ENCODE results near the gene ARL5C. TPM values are rescaled to one million over a fixed set of nuclear protein-coding genes. Genes with fewer than 3 reads are reported as not detected.
"Not testable (repeated sequence)": the region's sequence is repeated elsewhere in the genome, so short reads cannot be mapped to it uniquely, and the experiment has no call there.

Gene ARL5C
- total RNA-seq, 2 experiments from 2014 or later, result 0.16 to 0.65 TPM

- no peak for TF ChIP-seq EZH2phosphoT487 (IDR thresholded peaks at IDR 0.05; ENCODE audit: borderline replicate concordance, low read depth, low read length)
- TF ChIP-seq, protein P1, sequence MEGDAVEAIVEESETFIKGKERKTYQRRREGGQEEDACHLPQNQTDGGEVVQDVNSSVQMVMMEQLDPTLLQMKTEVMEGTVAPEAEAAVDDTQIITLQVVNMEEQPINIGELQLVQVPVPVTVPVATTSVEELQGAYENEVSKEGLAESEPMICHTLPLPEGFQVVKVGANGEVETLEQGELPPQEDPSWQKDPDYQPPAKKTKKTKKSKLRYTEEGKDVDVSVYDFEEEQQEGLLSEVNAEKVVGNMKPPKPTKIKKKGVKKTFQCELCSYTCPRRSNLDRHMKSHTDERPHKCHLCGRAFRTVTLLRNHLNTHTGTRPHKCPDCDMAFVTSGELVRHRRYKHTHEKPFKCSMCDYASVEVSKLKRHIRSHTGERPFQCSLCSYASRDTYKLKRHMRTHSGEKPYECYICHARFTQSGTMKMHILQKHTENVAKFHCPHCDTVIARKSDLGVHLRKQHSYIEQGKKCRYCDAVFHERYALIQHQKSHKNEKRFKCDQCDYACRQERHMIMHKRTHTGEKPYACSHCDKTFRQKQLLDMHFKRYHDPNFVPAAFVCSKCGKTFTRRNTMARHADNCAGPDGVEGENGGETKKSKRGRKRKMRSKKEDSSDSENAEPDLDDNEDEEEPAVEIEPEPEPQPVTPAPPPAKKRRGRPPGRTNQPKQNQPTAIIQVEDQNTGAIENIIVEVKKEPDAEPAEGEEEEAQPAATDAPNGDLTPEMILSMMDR (conservative IDR thresholded peaks at IDR 0.05; ENCODE audit: low read length), result no peak
- Histone ChIP-seq H2AFZ (ENCODE audit: low read length) (no peak overlapping the region), H3K4me2 (ENCODE audit: low read length) (no peak overlapping the region), H3K27ac (ENCODE audit: low read depth, low read length, poor library complexity, severe bottlenecking) (no peak overlapping the region), H3K79me2 (ENCODE audit: insufficient read depth, low read depth, low read length) (no peaks in the 10 kb centered on the region), H3K4me1 (ENCODE audit: insufficient read depth, low read length, poor library complexity, severe bottlenecking) (no peaks in the 10 kb centered on the region), H3K9me3 (ENCODE audit: low read length) (no peaks in the 10 kb centered on the region), H3K9me2 (ENCODE audit: insufficient read depth, low read length) (no peaks in the 10 kb centered on the region), H3K4me3 (ENCODE audit: low read depth, low read length, poor library complexity, severe bottlenecking) (no peak overlapping the region), H3K36me3 (ENCODE audit: insufficient read depth, low read length) (no peaks in the 10 kb centered on the region), H4K20me1 (ENCODE audit: insufficient read depth, low read length) (no peaks in the 10 kb centered on the region)
- POLR2A ChIA-PET, result no interaction called here
- no peak for DNase-seq (ENCODE audit: low spot score)
- CTCF ChIA-PET (ENCODE audit: unreplicated experiment), result no interaction called here
- intact Hi-C loops (cut with micrococcal nuclease; ENCODE audit: unreplicated experiment), result no loop called here
- no TSS peak for BruUV-seq (replicated peaks)
These were observed 34.3 kb downstream of the ARL5C start for GRCh38 chr17:39131616-39132015.

DNA sequence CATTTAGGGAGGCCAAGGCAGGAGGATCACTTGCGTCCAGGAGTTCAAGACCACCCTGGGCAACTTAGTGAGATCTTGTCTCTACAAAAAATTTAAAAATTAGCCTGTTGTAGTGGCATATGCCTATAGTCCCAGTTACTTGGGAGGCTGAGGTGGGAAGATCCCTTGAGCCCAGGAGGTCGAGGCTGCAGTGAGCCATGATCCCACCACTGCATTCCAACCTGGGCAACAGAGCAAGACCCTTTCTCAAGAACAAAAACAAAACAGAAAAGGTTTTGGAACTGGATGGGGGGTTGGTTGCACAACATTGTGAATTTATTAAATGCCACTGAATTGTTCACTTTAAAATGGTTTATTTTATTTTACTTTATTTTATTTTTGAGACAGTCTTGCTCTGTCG lies 35.8 kb downstream of the ARL5C start:
- BruUV-seq (replicated peaks), result no TSS peak
- POLR2A ChIA-PET, result no interaction called here
- CTCF ChIA-PET (ENCODE audit: unreplicated experiment), result no interaction called here
- intact Hi-C loops (cut with micrococcal nuclease; ENCODE audit: unreplicated experiment), result no loop called here
- Histone ChIP-seq H3K4me3 (ENCODE audit: low read depth, low read length, poor library complexity, severe bottlenecking) (no peak overlapping the region), H3K27ac (ENCODE audit: low read depth, low read length, poor library complexity, severe bottlenecking) (no peak overlapping the region), H3K4me1 (ENCODE audit: insufficient read depth, low read length, poor library complexity, severe bottlenecking) (no peaks in the 10 kb centered on the region), H3K9me2 (ENCODE audit: insufficient read depth, low read length) (no peaks in the 10 kb centered on the region), H3K4me2 (ENCODE audit: low read length) (no peak overlapping the region), H3K36me3 (ENCODE audit: insufficient read depth, low read length) (no peaks in the 10 kb centered on the region), H3K79me2 (ENCODE audit: insufficient read depth, low read depth, low read length) (no peaks in the 10 kb centered on the region), H2AFZ (ENCODE audit: low read length) (no peak overlapping the region), H3K9me3 (ENCODE audit: low read length) (no peaks in the 10 kb centered on the region), H4K20me1 (ENCODE audit: insufficient read depth, low read length) (no peaks in the 10 kb centered on the region)
- DNase-seq (ENCODE audit: low spot score), result no peak
- TF ChIP-seq EZH2phosphoT487 (IDR thresholded peaks at IDR 0.05; ENCODE audit: borderline replicate concordance, low read depth, low read length), result no peak
- TF ChIP-seq, protein P1 (conservative IDR thresholded peaks at IDR 0.05; ENCODE audit: low read length), result no peak

- H3K4me1 ChIP-seq (ENCODE audit: insufficient read depth, low read length, poor library complexity, severe bottlenecking); H3K9me2 ChIP-seq (ENCODE audit: insufficient read depth, low read length); H4K20me1 ChIP-seq (ENCODE audit: insufficient read depth, low read length); H2AFZ ChIP-seq (ENCODE audit: low read length); DNase-seq (ENCODE audit: low spot score); H3K9me3 ChIP-seq (ENCODE audit: low read length); intact Hi-C loops (cut with micrococcal nuclease; ENCODE audit: unreplicated experiment); CTCF ChIA-PET (ENCODE audit: unreplicated experiment); H3K36me3 ChIP-seq (ENCODE audit: insufficient read depth, low read length); H3K79me2 ChIP-seq (ENCODE audit: insufficient read depth, low read depth, low read length); H3K4me3 ChIP-seq (ENCODE audit: low read depth, low read length, poor library complexity, severe bottlenecking); BruUV-seq (replicated peaks); H3K4me2 ChIP-seq (ENCODE audit: low read length); H3K27ac ChIP-seq (ENCODE audit: low read depth, low read length, poor library complexity, severe bottlenecking); POLR2A ChIA-PET: not testable (repeated sequence)
These were observed 36.4 kb downstream of the ARL5C start for GRCh38 chr17:39129544-39129943.
